ENCODE measurements around the gene NUP210L. TPM values are rescaled to one million over a fixed set of nuclear protein-coding genes. Genes with fewer than 3 reads are reported as not detected.
A peak's percentile ranks its signal among the peaks of the same experiment; 100 is the strongest.

NUP210L gene
- total and polyA plus RNA-seq, 2 donors (not counting 3 experiments of a cell fraction or from before 2014, with no cell fraction given), result 0.01 to 0.07 TPM

GRCh38 chr1:154178911-154179811 is 24.3 kb upstream of the NUP210L start:
- no TSS peak for BruUV-seq (replicated peaks)
- no peak overlapping the region for H3K27ac ChIP-seq (ENCODE audit: insufficient read depth, low read depth, low read length)
- CTCF ChIA-PET, result interaction anchor here (2.0 to 2.4 kb wide), 3 partner anchors 20 to 156 kb away, joined by 5 to 8 read pairs (median 7); no protein-coding TSS in a partner anchor
- no peaks in the 10 kb centered on the region for H3K9me3 ChIP-seq (replicated peaks; ENCODE audit: control insufficient read depth, insufficient read depth, low read length)
- FAIRE-seq (no peak), DNase-seq (ENCODE audit: low read depth, low spot score) (no peak)
- intact Hi-C loops (cut with micrococcal nuclease), result no loop called here
- no peak overlapping the region for H3K9ac ChIP-seq (replicated peaks; ENCODE audit: extremely low read depth, insufficient read depth, low read length)
- H3K79me2 ChIP-seq (ENCODE audit: control insufficient read depth, insufficient read depth, low read length), result peaks cover 86% of the 10 kb centered on the region
- dilution Hi-C loops (cut with MboI; ENCODE audit: extremely low pct_ligation_motif_present, low sequenced_read_pairs), result no loop called here
- H3K4me1 ChIP-seq (ENCODE audit: control insufficient read depth, extremely low read depth, insufficient read depth, low read length), result peaks cover 54% of the 10 kb centered on the region
- H3K4me2 ChIP-seq (ENCODE audit: insufficient read depth, low read length), result peak overlapping the region; percentile 96
- POLR2A ChIA-PET, result no interaction called here
- TF ChIP-seq GATA2 (IDR thresholded peaks at IDR 0.05; ENCODE audit: insufficient read depth, insufficient read length, low read depth, low read length) (no peak), CTCF (IDR thresholded peaks at IDR 0.05; ENCODE audit: extremely low read depth in 1 of 2, insufficient read depth in 1 of 2, low read depth in 1 of 2, low read length in 2 of 2) (no peak), MAX (IDR thresholded peaks at IDR 0.05; ENCODE audit: insufficient read depth, insufficient read length) (no peak), POLR2AphosphoS5 (IDR thresholded peaks at IDR 0.05; ENCODE audit: insufficient read depth, low read depth, low read length) (no peak), FOS (IDR thresholded peaks at IDR 0.05; ENCODE audit: borderline replicate concordance, insufficient read depth, low read length) (no peak), EZH2 (IDR thresholded peaks at IDR 0.05; ENCODE audit: borderline replicate concordance, low read depth, low read length, severe bottlenecking) (no peak), JUN (IDR thresholded peaks at IDR 0.05; ENCODE audit: borderline replicate concordance, insufficient read depth, insufficient read length, low read depth) (no peak), MYC (IDR thresholded peaks at IDR 0.05; ENCODE audit: low read depth, low read length) (no peak)
- H4K20me1 ChIP-seq (replicated peaks; ENCODE audit: control insufficient read depth, extremely low read depth, insufficient read depth, low read length), result peaks cover 8% of the 10 kb centered on the region
- H3K36me3 ChIP-seq (ENCODE audit: control insufficient read depth in 2 of 2, extremely low read depth in 1 of 2, insufficient read depth in 2 of 2, low read length in 2 of 2), result peaks cover 8 to 19% of the 10 kb centered on the region in 2 experiments
- H3K4me3 ChIP-seq (replicated peaks in 1 of 3; ENCODE audit: insufficient read depth in 1 of 3, low read depth in 1 of 3, low read length in 3 of 3), result peak overlapping the region in 1 of 3 experiments; percentile 0
- H3K9me1 ChIP-seq (replicated peaks; ENCODE audit: control insufficient read depth, extremely low read depth, insufficient read depth, low read length), result no peaks in the 10 kb centered on the region
- no peak overlapping the region for H2AFZ ChIP-seq (ENCODE audit: low read depth, low read length)
- H3K27me3 ChIP-seq (ENCODE audit: control insufficient read depth in 2 of 2, insufficient read depth in 2 of 2, low read length in 2 of 2), result no peaks in the 10 kb centered on the region

Data from endothelial cell of umbilical vein (primary cell).